K562 (cell line): ENCODE results near the gene ATP1A3.

Experiments
- CTCF ChIP-seq, 3 experiments: IDR thresholded peaks in 2 of 3; conservative IDR thresholded peaks in 1 of 3; 2 replicates each; pipeline ENCODE4 v1.5.1; 2011 to 2012; ENCODE audit warnings: low read length in 3 of 3, mild to moderate bottlenecking in 3 of 3, control low read depth in 2 of 3, improper control_type of control experiment in 1 of 3, inconsistent platforms in 1 of 3, low read depth in 1 of 3, mixed read lengths in 1 of 3, moderate library complexity in 1 of 3; ENCODE audit not compliant: insufficient read depth in 2 of 3
- EHMT2 ChIP-seq: fragments of 450-650 bp; IDR thresholded peaks from 2 replicates; pipeline ENCODE4 v1.6.1; 2018; ENCODE audit warnings: antibody characterized with exemption
- MBD2 ChIP-seq: sonication (generic); IDR thresholded peaks from 2 replicates; pipeline ENCODE4 v1.6.1; 2016; ENCODE audit warnings: low read depth, borderline replicate concordance
- REST ChIP-seq, 2 experiments: fragments of 450-650 bp; formaldehyde crosslinking in 1 of 2; IDR thresholded peaks; 2 replicates each; pipeline versions ENCODE4 v1.4.0 to v1.6.1; 2014 to 2020; ENCODE audit warnings: mild to moderate bottlenecking in 2 of 2, borderline replicate concordance in 1 of 2, low read depth in 1 of 2
- SMAD1 ChIP-seq: fragments of 150-350 bp; IDR thresholded peaks from 2 replicates; pipeline ENCODE4 v1.6.1; 2014; ENCODE audit warnings: low read length, low read depth; ENCODE audit not compliant: partially characterized antibody
- YY1 ChIP-seq, 3 experiments: IDR thresholded peaks; 2 replicates each; pipeline ENCODE4 v1.6.1; 2011; ENCODE audit warnings: low read length in 2 of 3, mild to moderate bottlenecking in 2 of 3, moderate library complexity in 2 of 3, borderline replicate concordance in 1 of 3, control low read depth in 1 of 3, low read depth in 1 of 3; ENCODE audit not compliant: insufficient read depth in 3 of 3, insufficient replicate concordance in 2 of 3, control insufficient read depth in 1 of 3, insufficient read length in 1 of 3; ENCODE audit errors: extremely low read depth in 1 of 3

GRCh38 chr19:42022616-42023015, 28.6 kb upstream of the ATP1A3 start:
- TF ChIP-seq SMAD1 (no peak), REST (IDR thresholded peaks at IDR 0.05; ENCODE audit: borderline replicate concordance) (no peak), REST (CRISPR knock-in tag; IDR thresholded peaks at IDR 0.05; ENCODE audit: low read depth) (no peak), CTCF (IDR thresholded peaks at IDR 0.05 in 2 of 3, conservative IDR thresholded peaks at IDR 0.05 in 1 of 3; ENCODE audit: insufficient read depth in 2 of 3, low read depth in 1 of 3, low read length in 3 of 3) (no peak), EHMT2 (no peak), YY1 (IDR thresholded peaks at IDR 0.05; ENCODE audit: borderline replicate concordance in 1 of 3, control insufficient read depth in 1 of 3, extremely low read depth in 1 of 3, insufficient read depth in 3 of 3, insufficient read length in 1 of 3, insufficient replicate concordance in 2 of 3, low read depth in 1 of 3, low read length in 2 of 3) (no peak), MBD2 (no peak)
